ENCODE measurements around the gene CDH20.

CDH20 gene

DNA sequence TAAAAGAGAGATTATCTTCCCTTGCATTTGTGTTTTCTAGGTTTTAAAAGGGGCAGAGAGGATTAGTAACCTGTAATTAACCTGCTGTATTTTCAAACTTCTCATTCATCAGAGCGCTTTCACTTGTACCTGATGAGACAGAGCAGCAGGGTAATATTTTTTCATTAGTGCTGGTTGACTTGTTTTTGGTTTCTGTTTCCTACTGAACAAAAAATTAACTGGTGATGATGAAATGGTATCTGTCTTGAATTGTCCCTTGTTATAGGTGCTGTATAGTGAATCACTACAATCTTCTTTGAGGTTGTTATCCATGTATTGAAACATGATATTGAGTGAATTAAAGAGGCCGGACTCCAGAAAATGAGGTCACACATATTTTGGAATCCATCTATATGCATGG lies 37.9 kb downstream of the CDH20 start:
- no peaks in the 10 kb centered on the region for H3K36me3 Mint-ChIP-seq
- ATAC-seq (no peak), DNase-seq (ENCODE audit: low spot score in 2 of 2) (no peak)
- no peak overlapping the region for H3K4me3 Mint-ChIP-seq
- H3K9me3 Mint-ChIP-seq = no peaks in the 10 kb centered on the region
- H3K4me1 Mint-ChIP-seq = no peaks in the 10 kb centered on the region
- no peak overlapping the region for H3K27ac Mint-ChIP-seq

DNA sequence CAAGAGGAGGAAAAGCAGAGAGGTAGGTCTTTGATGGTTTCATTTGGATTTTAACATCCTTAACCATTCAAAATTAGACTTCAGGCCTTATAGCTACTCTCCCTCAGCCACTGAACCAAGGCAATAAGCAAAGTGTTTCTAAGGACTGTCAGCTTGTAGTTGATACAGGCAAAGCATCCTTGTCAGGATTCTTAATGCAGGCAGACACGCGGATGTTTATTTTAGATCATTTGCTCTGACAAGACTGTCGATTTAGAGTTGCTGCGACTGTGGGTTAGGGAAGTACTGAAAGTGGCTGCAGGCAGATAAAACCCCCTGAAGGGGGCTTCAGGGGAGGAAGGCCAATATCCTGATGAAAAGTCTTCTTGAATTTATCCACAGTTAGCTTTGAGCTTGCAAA lies 46.6 kb downstream of the CDH20 start:
- ATAC-seq (no peak), DNase-seq (ENCODE audit: low spot score in 2 of 2) (no peak)
- Mint-ChIP-seq H3K27ac (no peak overlapping the region), H3K4me3 (no peak overlapping the region), H3K36me3 (no peaks in the 10 kb centered on the region), H3K9me3 (peaks cover 2% of the 10 kb centered on the region), H3K4me1 (no peaks in the 10 kb centered on the region)

DNA sequence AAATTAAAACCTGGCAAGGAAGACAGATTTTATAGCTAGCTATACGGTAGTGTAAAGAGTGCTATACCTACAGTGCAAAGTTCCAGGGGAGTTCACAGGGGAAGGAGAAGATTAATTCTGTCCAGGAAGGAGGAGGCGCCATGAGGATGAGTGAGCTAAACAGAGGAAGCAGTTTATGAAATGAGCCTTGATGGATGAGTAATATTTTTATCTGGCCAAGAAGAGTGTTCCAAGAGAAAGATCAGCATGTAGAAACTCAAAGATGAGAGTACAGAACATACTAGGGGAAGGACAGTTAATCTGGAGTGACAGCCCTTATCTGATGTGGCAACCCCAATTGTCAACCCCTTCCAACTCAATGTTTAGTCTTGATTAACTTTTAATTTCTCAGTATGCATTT lies 54.8 kb downstream of the CDH20 start:
- no peaks in the 10 kb centered on the region for H3K36me3 Mint-ChIP-seq
- H3K4me1 Mint-ChIP-seq = no peaks in the 10 kb centered on the region
- no peak for DNase-seq (ENCODE audit: low spot score in 2 of 2)

DNA sequence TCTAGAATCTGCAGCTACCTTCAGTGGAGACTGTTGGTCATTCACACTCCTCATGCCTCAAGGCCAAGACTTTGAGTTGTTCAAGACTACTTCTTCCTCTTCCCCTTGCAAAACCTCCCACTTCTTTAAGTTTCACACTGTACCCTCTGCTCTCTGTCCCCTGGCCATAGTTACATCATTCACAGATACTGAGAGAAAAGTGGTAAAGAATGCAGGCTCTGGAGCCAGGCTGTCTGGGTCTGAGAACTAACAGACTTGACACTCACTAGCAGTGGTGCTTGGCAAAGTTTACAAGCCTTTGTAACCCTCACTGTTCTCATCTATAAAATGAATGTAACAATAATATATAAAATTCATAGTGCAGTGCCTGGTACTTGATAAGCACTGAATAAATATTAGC lies 61.8 kb downstream of the CDH20 start:
- no peak for ATAC-seq
- Mint-ChIP-seq H3K9me3 (peaks cover 9% of the 10 kb centered on the region), H3K4me3 (no peak overlapping the region), H3K36me3 (no peaks in the 10 kb centered on the region), H3K4me1 (no peaks in the 10 kb centered on the region), H3K27ac (no peak overlapping the region)
- no peak for DNase-seq (ENCODE audit: low spot score in 2 of 2)

More for the DNA sequence above, 54.8 kb downstream of the CDH20 start:
- no peak for ATAC-seq
- no peak overlapping the region for H3K4me3 Mint-ChIP-seq
- no peaks in the 10 kb centered on the region for H3K9me3 Mint-ChIP-seq
- H3K27ac Mint-ChIP-seq = no peak overlapping the region

DNA sequence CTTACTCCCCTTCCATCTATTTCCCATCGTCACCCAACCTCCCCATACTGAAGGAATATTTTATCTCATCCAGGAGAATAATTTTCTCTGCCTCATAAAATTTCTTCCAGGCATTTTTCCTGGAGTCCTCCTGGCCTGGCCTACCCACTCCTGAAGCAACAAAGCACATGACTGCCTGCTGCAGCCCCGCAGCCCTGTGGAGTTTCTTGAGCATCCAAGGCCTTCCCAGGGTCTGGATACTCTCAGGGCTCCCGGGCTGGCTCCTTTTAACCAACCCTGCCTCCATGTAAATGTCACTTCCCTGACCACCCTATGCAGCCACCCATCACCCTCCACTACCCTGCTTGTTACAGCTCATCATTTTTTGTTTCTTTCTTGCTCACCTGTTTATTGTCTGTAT lies 64.0 kb downstream of the CDH20 start:
- H3K36me3 Mint-ChIP-seq = no peaks in the 10 kb centered on the region
- no peaks in the 10 kb centered on the region for H3K4me1 Mint-ChIP-seq
- DNase-seq (ENCODE audit: low spot score in 2 of 2) (no peak), ATAC-seq (peak; percentile 6)
- H3K9me3 Mint-ChIP-seq = peaks cover 9% of the 10 kb centered on the region
- H3K27ac Mint-ChIP-seq = no peak overlapping the region
- H3K4me3 Mint-ChIP-seq = no peak overlapping the region

DNA sequence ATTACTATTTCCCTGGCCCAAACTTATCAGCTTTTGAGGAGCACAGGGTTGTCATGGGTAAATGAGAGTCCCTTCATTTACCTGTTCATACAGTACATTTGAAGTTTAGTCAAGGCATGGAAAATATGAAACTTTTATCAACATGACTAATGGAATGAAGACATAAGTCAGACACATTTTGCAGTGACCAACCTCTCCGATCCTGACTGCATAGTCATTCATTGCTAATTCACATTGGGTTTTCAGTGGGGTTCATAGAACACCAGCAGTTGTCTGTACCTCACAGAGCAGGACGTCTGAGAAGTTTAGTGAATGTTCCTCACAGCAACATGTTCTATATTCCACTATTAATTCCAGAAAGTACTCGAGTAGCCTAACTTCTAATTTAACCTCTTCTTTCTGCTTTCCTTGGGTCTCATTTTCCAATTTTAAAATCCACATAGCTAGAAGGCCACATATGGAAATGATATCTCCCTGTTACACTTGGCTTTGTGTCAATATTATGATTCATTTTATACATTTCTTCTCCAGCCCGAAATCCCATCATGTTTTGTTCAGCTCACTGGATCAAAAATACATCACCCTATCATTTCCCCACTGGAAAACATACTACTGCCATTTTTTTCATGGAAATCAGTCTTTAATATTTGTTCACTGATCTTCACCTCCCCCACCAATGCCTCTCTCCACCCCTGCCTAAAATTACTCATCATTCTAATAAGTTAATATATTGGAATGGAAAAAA lies 65.9 kb downstream of the CDH20 start:
- Mint-ChIP-seq H3K4me3 (no peak overlapping the region), H3K36me3 (no peaks in the 10 kb centered on the region), H3K9me3 (peaks cover 12% of the 10 kb centered on the region), H3K4me1 (no peaks in the 10 kb centered on the region), H3K27ac (no peak overlapping the region)
- ATAC-seq (no peak), DNase-seq (ENCODE audit: low spot score in 2 of 2) (no peak)

DNA sequence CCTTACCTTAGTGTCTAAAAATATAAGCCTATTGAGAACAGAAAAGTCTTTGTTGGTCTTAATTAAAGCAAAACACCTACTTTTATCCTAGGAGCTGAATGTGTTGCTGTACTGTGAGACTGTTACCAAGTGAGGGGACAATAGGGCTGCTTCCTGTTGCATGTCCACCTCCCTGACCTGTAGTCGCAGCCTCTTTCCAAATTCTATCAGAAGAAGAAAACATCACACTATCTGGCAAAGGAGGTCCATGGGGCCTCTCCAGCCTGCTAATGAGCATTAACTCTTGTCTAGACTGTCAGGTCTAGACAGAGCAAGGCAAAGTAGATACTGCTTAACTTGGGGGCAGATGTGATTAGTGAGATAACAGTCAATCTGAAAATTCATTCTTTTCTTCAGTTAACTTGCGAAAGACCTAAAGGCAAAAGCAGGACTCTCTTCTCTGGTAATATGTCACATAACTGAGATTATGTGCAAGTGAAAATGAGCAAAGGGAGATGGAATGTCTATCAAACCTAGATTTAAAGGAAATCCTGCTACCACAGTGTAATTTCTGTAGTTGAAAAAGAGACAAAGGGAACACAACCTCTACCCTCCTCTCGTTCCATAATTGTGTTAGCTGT lies 66.9 kb downstream of the CDH20 start:
- H3K27ac Mint-ChIP-seq = no peak overlapping the region
- no peaks in the 10 kb centered on the region for H3K4me1 Mint-ChIP-seq
- ATAC-seq (no peak), DNase-seq (ENCODE audit: low spot score in 2 of 2) (no peak)
- peaks cover 8% of the 10 kb centered on the region for H3K9me3 Mint-ChIP-seq
- no peak overlapping the region for H3K4me3 Mint-ChIP-seq
- no peaks in the 10 kb centered on the region for H3K36me3 Mint-ChIP-seq

DNA sequence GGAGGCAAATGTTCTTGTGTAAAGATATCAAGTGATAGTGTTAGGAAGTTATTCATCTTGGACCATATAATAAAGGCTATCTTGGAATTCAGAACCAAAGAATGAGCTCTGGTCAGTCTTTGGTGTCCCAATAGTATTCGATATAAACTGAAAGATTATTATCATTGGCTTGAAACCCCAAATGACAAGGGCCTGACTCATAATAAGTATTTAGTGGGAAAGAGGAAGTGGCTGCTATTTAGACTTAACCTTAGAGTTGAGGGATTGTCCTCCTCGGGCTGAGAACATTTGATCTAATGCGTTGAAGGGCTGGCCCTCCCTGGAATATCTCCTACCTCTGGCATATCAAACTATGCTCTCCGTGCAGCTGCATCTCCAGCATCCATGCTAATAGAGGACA lies 67.5 kb downstream of the CDH20 start:
- no peaks in the 10 kb centered on the region for H3K36me3 Mint-ChIP-seq
- no peak overlapping the region for H3K4me3 Mint-ChIP-seq

DNA sequence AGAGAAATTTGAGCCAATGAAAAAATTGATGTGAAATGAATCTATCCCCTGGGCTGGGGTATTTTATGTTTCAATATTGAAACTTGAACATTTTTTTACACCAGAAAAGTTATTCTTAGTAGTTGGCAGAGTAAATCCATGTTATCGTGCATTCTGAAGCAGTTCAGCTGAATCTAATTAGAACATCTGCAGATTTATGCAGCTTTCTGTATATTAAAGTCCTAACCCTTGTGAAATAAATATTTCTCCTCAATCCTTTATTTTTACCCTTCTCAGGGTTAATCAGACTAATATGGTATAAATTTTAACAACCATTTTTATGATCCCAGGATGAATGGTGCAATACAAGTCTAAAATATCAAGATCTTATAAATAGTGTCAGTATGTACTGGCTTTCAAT lies 69.5 kb downstream of the CDH20 start:
- peaks cover 8% of the 10 kb centered on the region for H3K9me3 Mint-ChIP-seq
- no peak overlapping the region for H3K27ac Mint-ChIP-seq
- H3K36me3 Mint-ChIP-seq = no peaks in the 10 kb centered on the region
- H3K4me1 Mint-ChIP-seq = no peaks in the 10 kb centered on the region
- DNase-seq (ENCODE audit: low spot score in 2 of 2) = no peak
- ATAC-seq = no peak
- no peak overlapping the region for H3K4me3 Mint-ChIP-seq

More for the DNA sequence above, 67.5 kb downstream of the CDH20 start:
- no peak for DNase-seq (ENCODE audit: low spot score in 2 of 2)
- Mint-ChIP-seq H3K4me1 (no peaks in the 10 kb centered on the region), H3K27ac (no peak overlapping the region), H3K9me3 (peaks cover 8% of the 10 kb centered on the region)
- ATAC-seq = no peak

DNA sequence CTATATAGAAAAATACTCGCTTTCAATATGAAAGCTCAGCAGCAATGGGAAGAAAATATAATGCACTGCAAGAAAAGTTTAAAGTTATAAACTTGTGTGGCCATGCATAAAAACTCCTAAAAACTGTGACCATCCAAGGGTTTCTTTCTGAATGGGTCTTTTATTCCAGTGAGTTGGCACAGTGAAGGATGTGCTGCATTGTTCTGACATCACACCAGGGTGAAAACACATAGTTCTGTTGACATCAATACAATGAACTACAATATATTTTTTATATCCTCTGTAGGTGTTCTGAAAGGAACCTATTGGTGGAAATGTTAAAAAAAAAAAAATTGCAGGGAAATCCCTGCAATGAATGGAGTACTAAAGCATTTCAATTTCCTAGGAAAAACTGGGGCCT lies 80.2 kb downstream of the CDH20 start:
- H3K4me1 Mint-ChIP-seq = no peaks in the 10 kb centered on the region
- ATAC-seq = no peak
- H3K4me3 Mint-ChIP-seq = no peak overlapping the region
- DNase-seq (ENCODE audit: low spot score in 2 of 2) = no peak
- no peak overlapping the region for H3K27ac Mint-ChIP-seq
- H3K9me3 Mint-ChIP-seq = no peaks in the 10 kb centered on the region
- H3K36me3 Mint-ChIP-seq = no peaks in the 10 kb centered on the region

DNA sequence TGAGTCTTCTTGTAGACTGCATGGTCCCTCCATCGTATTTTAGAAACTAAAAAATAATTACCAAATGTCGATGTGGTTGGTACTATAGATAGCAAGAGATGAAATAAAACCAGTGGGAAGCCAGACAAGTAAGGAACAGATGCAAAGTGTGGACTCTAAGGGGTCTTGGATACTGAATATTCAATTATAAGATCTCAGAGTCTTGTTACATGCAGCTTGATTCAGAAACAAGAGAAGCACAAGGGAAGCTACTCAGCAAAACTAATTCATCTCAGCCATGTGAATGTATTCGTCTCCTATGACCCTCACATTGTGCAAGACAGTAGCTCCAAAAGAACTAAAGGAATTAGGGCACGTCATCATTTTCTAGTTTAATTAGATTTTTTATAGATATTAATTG lies 80.9 kb downstream of the CDH20 start:
- ATAC-seq (no peak), DNase-seq (ENCODE audit: low spot score in 2 of 2) (no peak)
- Mint-ChIP-seq H3K36me3 (no peaks in the 10 kb centered on the region), H3K27ac (no peak overlapping the region), H3K4me1 (no peaks in the 10 kb centered on the region), H3K9me3 (no peaks in the 10 kb centered on the region), H3K4me3 (no peak overlapping the region)

DNA sequence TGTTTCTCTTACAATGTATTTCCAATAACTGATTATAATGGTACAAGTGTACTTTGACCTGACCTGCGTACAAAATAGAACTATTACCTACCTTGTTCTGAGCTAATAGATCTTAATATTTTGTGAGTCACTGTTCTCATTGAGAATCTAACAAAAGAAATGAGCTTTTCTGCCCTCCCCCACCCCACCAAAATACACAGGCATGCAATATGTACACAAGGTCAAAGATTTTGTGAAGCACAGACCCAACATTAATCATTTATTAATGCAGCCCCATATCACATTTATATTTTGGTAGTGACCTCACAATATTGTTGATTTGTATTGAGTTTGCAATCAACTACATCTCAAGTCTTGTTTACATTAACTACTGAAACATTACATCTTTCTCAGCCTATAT lies 86.5 kb downstream of the CDH20 start:
- Mint-ChIP-seq H3K27ac (no peak overlapping the region), H3K4me3 (no peak overlapping the region), H3K4me1 (no peaks in the 10 kb centered on the region), H3K9me3 (no peaks in the 10 kb centered on the region), H3K36me3 (no peaks in the 10 kb centered on the region)
- no peak for DNase-seq (ENCODE audit: low spot score in 2 of 2)
- ATAC-seq = no peak

DNA sequence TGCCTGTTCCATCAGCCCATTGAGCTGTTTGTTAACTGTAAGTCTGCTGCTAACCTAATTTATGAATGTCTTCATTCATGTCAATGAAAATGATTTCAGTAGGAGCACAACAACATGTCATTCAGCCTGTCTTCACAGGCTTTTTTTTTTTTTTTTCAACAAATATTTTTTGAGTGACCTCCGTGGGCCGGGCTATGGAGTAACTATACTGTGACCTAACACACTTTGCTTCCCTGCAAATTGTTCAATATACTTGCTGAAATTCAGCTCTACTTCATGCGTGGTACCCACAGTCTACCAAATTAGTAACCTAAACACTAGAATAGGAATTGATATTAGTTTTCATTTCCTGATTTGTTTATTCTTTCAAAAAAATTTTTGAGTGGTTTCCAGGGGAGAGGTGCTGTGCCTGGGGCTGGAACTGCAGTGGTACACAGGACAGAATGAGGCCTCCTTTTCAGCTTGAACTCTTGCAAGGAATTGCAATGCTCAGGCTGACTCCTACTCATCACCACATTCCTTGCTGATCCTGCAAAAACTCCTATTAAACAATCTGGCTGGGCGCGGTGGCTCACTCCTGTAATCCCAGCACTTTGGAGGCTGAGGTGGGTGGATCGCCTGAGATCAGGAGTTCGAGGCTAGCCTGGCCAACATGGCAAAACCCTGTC lies 87.1 kb downstream of the CDH20 start:
- ATAC-seq (no peak), DNase-seq (ENCODE audit: low spot score in 2 of 2) (no peak)
- Mint-ChIP-seq H3K27ac (no peak overlapping the region), H3K36me3 (no peaks in the 10 kb centered on the region), H3K9me3 (peaks cover 3% of the 10 kb centered on the region), H3K4me1 (no peaks in the 10 kb centered on the region), H3K4me3 (no peak overlapping the region)

DNA sequence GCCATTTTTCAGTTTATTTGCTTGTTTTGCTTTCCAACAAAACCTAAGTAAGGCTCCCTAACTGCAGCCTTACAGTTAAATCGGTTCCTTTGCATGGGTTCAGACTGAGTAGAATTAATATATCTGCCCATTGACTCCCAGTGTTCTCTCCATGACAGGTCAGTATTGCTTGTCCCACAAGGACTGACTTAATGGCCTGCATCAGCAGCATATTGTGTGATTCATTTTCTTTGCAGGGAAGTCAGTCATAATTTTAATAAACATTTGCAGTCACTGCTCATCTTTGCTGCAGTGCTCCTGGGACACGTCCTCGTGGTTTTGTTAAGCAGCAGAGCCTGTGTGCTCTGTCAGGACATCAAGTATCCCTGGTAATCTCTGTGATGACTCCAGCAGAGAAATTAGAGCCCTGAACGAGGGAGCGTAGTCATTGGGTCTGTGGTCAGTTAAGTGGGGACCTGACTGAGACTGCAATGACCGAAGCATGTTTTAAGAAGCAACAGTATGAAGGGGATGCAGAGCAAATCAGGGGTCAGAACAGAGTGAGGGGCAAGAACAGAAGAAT lies 93.3 kb downstream of the CDH20 start:
- no peak overlapping the region for H3K4me3 Mint-ChIP-seq
- H3K9me3 Mint-ChIP-seq = peaks cover 3% of the 10 kb centered on the region

DNA sequence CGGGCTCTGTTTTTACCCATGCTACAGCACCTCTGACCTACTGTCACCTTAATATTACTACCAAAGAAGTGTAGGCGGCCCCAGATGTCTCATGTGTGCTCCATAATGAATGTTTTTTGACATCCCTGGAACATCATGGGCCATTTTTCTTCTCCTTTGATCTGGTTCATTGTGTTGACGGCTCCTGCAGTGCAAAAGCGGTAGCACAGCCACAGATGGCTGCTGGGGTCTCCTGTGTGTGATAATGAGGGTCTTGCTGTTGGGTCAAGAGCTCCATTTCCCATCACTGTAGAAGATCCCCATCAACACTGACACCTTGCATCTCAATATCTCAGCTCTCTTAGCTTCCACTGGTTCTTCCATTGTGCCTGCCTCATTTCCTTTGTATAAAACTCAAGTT lies 95.0 kb downstream of the CDH20 start:
- Mint-ChIP-seq H3K9me3 (peaks cover 3% of the 10 kb centered on the region), H3K27ac (no peak overlapping the region), H3K4me3 (no peak overlapping the region), H3K36me3 (no peaks in the 10 kb centered on the region), H3K4me1 (no peaks in the 10 kb centered on the region)
- DNase-seq (ENCODE audit: low spot score in 2 of 2) = no peak
- ATAC-seq = no peak

More for the DNA sequence above, 93.3 kb downstream of the CDH20 start:
- H3K27ac Mint-ChIP-seq = no peak overlapping the region
- H3K4me1 Mint-ChIP-seq = no peaks in the 10 kb centered on the region
- DNase-seq (ENCODE audit: low spot score in 2 of 2) = no peak
- no peaks in the 10 kb centered on the region for H3K36me3 Mint-ChIP-seq
- ATAC-seq = no peak

DNA sequence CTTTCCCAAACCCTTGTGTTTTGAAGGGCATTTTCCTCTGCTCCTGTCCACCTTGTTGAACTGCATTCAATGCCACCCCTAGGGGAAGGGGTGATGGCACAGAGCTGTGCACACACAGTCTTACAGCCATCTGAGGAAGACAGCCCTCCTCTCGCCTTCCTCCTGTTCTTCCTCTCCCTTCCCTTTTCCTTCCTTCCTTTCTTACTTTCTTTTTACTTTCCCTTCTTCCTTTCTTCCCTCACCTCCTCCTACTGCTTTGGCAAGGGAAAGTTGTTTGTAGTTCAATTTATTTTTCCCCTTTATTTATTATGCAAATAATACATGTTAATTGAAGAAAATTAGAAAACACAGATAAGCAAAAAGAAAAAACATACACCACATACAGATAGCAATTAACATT lies 99.4 kb downstream of the CDH20 start:
- ATAC-seq = no peak
- H3K9me3 Mint-ChIP-seq = peaks cover 4% of the 10 kb centered on the region
- no peak overlapping the region for H3K4me3 Mint-ChIP-seq
- no peak overlapping the region for H3K27ac Mint-ChIP-seq
- H3K36me3 Mint-ChIP-seq = no peaks in the 10 kb centered on the region
- no peak for DNase-seq (ENCODE audit: low spot score in 2 of 2)
- no peaks in the 10 kb centered on the region for H3K4me1 Mint-ChIP-seq

All from stimulated activated effector memory CD8-positive, alpha-beta T cell treated with anti-CD3 and anti-CD28 coated beads, Interleukin-12 subunit alpha, Interleukin-12 subunit beta, amount 100 ng/mL, for 72 hours (primary cell).